Activated T-cell treated with anti-CD3 and anti-CD28 coated beads for 1 hour (primary cell): ENCODE data around the gene GRID1.

Experiments used
- DNase-seq: peaks from one replicate; pipeline ENCODE4 v3.0.0-alpha.2; 2020; ENCODE audit warnings: low read depth

Gene GRID1

GRCh38 chr10:86265236-86265894, 101.2 kb downstream of the GRID1 start:
- no peak for DNase-seq

- DNase-seq = no peak
These were observed 101.9 kb downstream of the GRID1 start for GRCh38 chr10:86264481-86265231.

- no peak for DNase-seq
These were observed 102.7 kb downstream of the GRID1 start for GRCh38 chr10:86263907-86264306.

- DNase-seq = no peak
These were observed 103.4 kb downstream of the GRID1 start for GRCh38 chr10:86263209-86263608.

GRCh38 chr10:86262688-86263181, 103.9 kb downstream of the GRID1 start:
- DNase-seq = no peak

- DNase-seq = no peak
These were observed 104.5 kb downstream of the GRID1 start for GRCh38 chr10:86261941-86262687.

GRCh38 chr10:86261470-86261869, 105.1 kb downstream of the GRID1 start:
- DNase-seq = no peak

GRCh38 chr10:86260564-86260963, 106.0 kb downstream of the GRID1 start:
- DNase-seq = no peak

- no peak for DNase-seq
These were observed 106.6 kb downstream of the GRID1 start for GRCh38 chr10:86259901-86260562.

- DNase-seq = no peak
These were observed 107.7 kb downstream of the GRID1 start for GRCh38 chr10:86258941-86259340.

GRCh38 chr10:86258499-86258898, 108.1 kb downstream of the GRID1 start:
- no peak for DNase-seq

GRCh38 chr10:86257683-86258082, 108.9 kb downstream of the GRID1 start:
- no peak for DNase-seq

GRCh38 chr10:86256690-86257315, 109.8 kb downstream of the GRID1 start:
- no peak for DNase-seq

- no peak for DNase-seq
These were observed 111.0 kb downstream of the GRID1 start for GRCh38 chr10:86255405-86256251.

- no peak for DNase-seq
These were observed 111.9 kb downstream of the GRID1 start for GRCh38 chr10:86254526-86255174.

- DNase-seq = no peak
These were observed 112.5 kb downstream of the GRID1 start for GRCh38 chr10:86254081-86254480.

- DNase-seq = no peak
These were observed 113.2 kb downstream of the GRID1 start for GRCh38 chr10:86253091-86254072.

- DNase-seq = no peak
These were observed 114.0 kb downstream of the GRID1 start for GRCh38 chr10:86252556-86252955.

GRCh38 chr10:86252079-86252478, 114.5 kb downstream of the GRID1 start:
- no peak for DNase-seq
